HCT116 (cell line): Measurements from ENCODE around the gene PHKG2.

Experiments used
- CTCF ChIP-seq, 3 experiments: fragments of 200-600 bp in 1 of 3; sonication (generic) in 1 of 3; IDR thresholded peaks in 2 of 3; conservative IDR thresholded peaks in 1 of 3; 2 replicates each; pipeline ENCODE4 v1.5.1; 2012 to 2017; ENCODE audit warnings: low read depth in 2 of 3, low read length in 2 of 3, antibody characterized with exemption in 1 of 3, borderline replicate concordance in 1 of 3, control low read depth in 1 of 3, mild to moderate bottlenecking in 1 of 3, mixed read lengths in 1 of 3, mixed run types in 1 of 3, moderate library complexity in 1 of 3; ENCODE audit not compliant: insufficient read depth in 1 of 3
- EZH2 ChIP-seq: fragments of 200-600 bp; sonication (generic); IDR thresholded peaks from 2 replicates; pipeline ENCODE4 v1.6.1; 2017; ENCODE audit warnings: antibody characterized with exemption, mixed run types
- EZH2phosphoT487 ChIP-seq: fragments of 200-600 bp; IDR thresholded peaks from 2 replicates; pipeline ENCODE4 v1.6.1; 2018; ENCODE audit warnings: antibody characterized with exemption, borderline replicate concordance
- MAX ChIP-seq: IDR thresholded peaks from 2 replicates; pipeline ENCODE4 v1.6.1; 2012
- POLR2A ChIP-seq: IDR thresholded peaks from 2 replicates; pipeline ENCODE4 v1.7.0; 2011; ENCODE audit warnings: borderline replicate concordance; ENCODE audit not compliant: insufficient read depth, insufficient read length; ENCODE audit errors: extremely low read depth
- POLR2AphosphoS5 ChIP-seq: IDR thresholded peaks from 2 replicates; pipeline ENCODE4 v1.6.1; 2011; ENCODE audit warnings: mild to moderate bottlenecking, low read depth, low read length, moderate library complexity
- SIN3A ChIP-seq: IDR thresholded peaks from 2 replicates; pipeline ENCODE4 v1.6.1; 2012; ENCODE audit warnings: low read depth
- SP1 ChIP-seq: IDR thresholded peaks from 2 replicates; pipeline ENCODE4 v1.6.1; 2012; ENCODE audit warnings: low read depth
- SRF ChIP-seq: IDR thresholded peaks from 2 replicates; pipeline ENCODE4 v1.6.1; 2012; ENCODE audit warnings: low read depth
- YY1 ChIP-seq: IDR thresholded peaks from 2 replicates; pipeline ENCODE4 v1.6.1; 2011; ENCODE audit warnings: low read length, low read depth, moderate library complexity, mild to moderate bottlenecking; ENCODE audit not compliant: insufficient replicate concordance; ENCODE audit errors: extremely low read depth
- ZBTB33 ChIP-seq: IDR thresholded peaks from 2 replicates; pipeline ENCODE4 v1.6.1; 2011; ENCODE audit warnings: mild to moderate bottlenecking, low read length, moderate library complexity; ENCODE audit not compliant: insufficient replicate concordance; ENCODE audit errors: extremely low read depth
- ZNF274 ChIP-seq: fragments of 200-500 bp; sonication (Bioruptor generic); IDR thresholded peaks from 2 replicates; pipeline ENCODE4 v1.6.1; 2014; ENCODE audit warnings: mild to moderate bottlenecking, low read depth, low read length, inconsistent platforms
- TF ChIP-seq, protein P1 (sequence below): IDR thresholded peaks from 2 replicates; pipeline ENCODE4 v1.6.1; 2012; ENCODE audit warnings: low read depth

DNA sequence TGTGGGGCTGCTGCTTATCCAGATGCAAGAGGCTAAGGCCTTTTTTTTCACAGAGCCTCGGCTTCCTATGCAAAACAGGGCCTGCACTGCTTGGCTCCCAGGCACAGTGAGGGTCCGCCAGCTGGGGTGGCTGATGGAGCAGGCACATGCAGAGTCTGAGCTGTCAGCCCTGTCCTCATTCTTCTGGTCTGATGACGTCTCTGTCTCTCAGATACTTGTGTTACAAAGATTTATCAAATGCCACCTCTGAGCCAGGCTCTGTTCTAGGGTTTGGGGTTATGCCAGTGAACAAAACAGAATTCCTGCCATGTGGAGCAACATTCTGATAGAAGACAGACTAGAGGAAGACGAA, 18.7 kb downstream of the PHKG2 start:
- TF ChIP-seq CTCF (IDR thresholded peaks at IDR 0.05 in 2 of 3, conservative IDR thresholded peaks at IDR 0.05 in 1 of 3; ENCODE audit: borderline replicate concordance in 1 of 3, insufficient read depth in 1 of 3, low read depth in 2 of 3, low read length in 2 of 3) (no peak), EZH2 (no peak), POLR2A (no peak), ZBTB33 (no peak), MAX (no peak), SP1 (no peak), SIN3A (no peak), POLR2AphosphoS5 (no peak), SRF (no peak), ZNF274 (no peak), YY1 (no peak), EZH2phosphoT487 (no peak)
- TF ChIP-seq, protein P1, sequence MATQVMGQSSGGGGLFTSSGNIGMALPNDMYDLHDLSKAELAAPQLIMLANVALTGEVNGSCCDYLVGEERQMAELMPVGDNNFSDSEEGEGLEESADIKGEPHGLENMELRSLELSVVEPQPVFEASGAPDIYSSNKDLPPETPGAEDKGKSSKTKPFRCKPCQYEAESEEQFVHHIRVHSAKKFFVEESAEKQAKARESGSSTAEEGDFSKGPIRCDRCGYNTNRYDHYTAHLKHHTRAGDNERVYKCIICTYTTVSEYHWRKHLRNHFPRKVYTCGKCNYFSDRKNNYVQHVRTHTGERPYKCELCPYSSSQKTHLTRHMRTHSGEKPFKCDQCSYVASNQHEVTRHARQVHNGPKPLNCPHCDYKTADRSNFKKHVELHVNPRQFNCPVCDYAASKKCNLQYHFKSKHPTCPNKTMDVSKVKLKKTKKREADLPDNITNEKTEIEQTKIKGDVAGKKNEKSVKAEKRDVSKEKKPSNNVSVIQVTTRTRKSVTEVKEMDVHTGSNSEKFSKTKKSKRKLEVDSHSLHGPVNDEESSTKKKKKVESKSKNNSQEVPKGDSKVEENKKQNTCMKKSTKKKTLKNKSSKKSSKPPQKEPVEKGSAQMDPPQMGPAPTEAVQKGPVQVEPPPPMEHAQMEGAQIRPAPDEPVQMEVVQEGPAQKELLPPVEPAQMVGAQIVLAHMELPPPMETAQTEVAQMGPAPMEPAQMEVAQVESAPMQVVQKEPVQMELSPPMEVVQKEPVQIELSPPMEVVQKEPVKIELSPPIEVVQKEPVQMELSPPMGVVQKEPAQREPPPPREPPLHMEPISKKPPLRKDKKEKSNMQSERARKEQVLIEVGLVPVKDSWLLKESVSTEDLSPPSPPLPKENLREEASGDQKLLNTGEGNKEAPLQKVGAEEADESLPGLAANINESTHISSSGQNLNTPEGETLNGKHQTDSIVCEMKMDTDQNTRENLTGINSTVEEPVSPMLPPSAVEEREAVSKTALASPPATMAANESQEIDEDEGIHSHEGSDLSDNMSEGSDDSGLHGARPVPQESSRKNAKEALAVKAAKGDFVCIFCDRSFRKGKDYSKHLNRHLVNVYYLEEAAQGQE: no peak
